Fibroblast of skin of abdomen (primary cell): Measurements from ENCODE around the gene KCNF1.

ENCODE experiments used
- DNase-seq: peaks from one replicate; pipeline ENCODE4 v3.0.0-alpha.2; 2013

The KCNF1 gene

GRCh38 chr2:10947005-10947440, 35.3 kb downstream of the KCNF1 start:
- peak; percentile 60 for DNase-seq

- DNase-seq = peak; percentile 45
These were observed 35.9 kb downstream of the KCNF1 start for GRCh38 chr2:10947446-10948187.

- no peak for DNase-seq
These were observed 36.4 kb downstream of the KCNF1 start for GRCh38 chr2:10948188-10948564.

GRCh38 chr2:10948606-10949230, 37.0 kb downstream of the KCNF1 start:
- no peak for DNase-seq

GRCh38 chr2:10949835-10950234, 38.1 kb downstream of the KCNF1 start:
- no peak for DNase-seq

- no peak for DNase-seq
These were observed 40.1 kb downstream of the KCNF1 start for GRCh38 chr2:10951558-10952414.

GRCh38 chr2:10954416-10954815, 42.7 kb downstream of the KCNF1 start:
- DNase-seq = no peak

- peak; percentile 18 for DNase-seq
These were observed 43.4 kb downstream of the KCNF1 start for GRCh38 chr2:10954856-10955818.

- no peak for DNase-seq
These were observed 44.5 kb downstream of the KCNF1 start for GRCh38 chr2:10956006-10956790.

GRCh38 chr2:10957391-10957790, 45.7 kb downstream of the KCNF1 start:
- peak; percentile 54 for DNase-seq

GRCh38 chr2:10958452-10958851, 46.7 kb downstream of the KCNF1 start:
- DNase-seq = peak; percentile 37

GRCh38 chr2:10960606-10961489, 49.1 kb downstream of the KCNF1 start:
- DNase-seq = no peak

GRCh38 chr2:10961490-10961875, 49.7 kb downstream of the KCNF1 start:
- DNase-seq = no peak

- DNase-seq = no peak
These were observed 50.3 kb downstream of the KCNF1 start for GRCh38 chr2:10962004-10962403.

- DNase-seq = peak; percentile 44
These were observed 51.4 kb downstream of the KCNF1 start for GRCh38 chr2:10963155-10963554.
